Thoracic aorta (tissue), 2 donors: Measurements from ENCODE around the gene CTSC. TPM values are rescaled to one million over a fixed set of nuclear protein-coding genes. Genes with fewer than 3 reads are reported as not detected.

ENCODE experiments used
- ATAC-seq: fragments of 150-250 bp; one replicate; pipeline ENCODE4 v1.8.0; 2017; ENCODE audit warnings: low read depth; ENCODE audit not compliant: insufficient number of reproducible peaks, low FRiP score
- DNase-seq: peaks from one replicate; pipeline ENCODE4 v3.0.0-alpha.2; 2020; ENCODE audit warnings: low spot score
- H3K27ac ChIP-seq, 2 donors: fragments of 200-600 bp; sonication (generic); 1 replicate in 1 of 2; 2 replicates in 1 of 2; pipeline ENCODE4 v1.5.1; 2016; ENCODE audit warnings: mild to moderate bottlenecking in 2 of 2, moderate library complexity in 2 of 2
- H3K27me3 ChIP-seq: fragments of 200-600 bp; sonication (generic); replicated peaks from 2 replicates; pipeline ENCODE4 v1.6.0; 2016; ENCODE audit warnings: mild to moderate bottlenecking; ENCODE audit not compliant: insufficient read depth
- H3K36me3 ChIP-seq: fragments of 200-600 bp; sonication (generic); one replicate; pipeline ENCODE4 v1.5.1; 2016
- H3K4me1 ChIP-seq, 2 donors: fragments of 200-600 bp; sonication (generic); 1 replicate in 1 of 2; 2 replicates in 1 of 2; pipeline versions ENCODE4 v1.5.1 to v1.6.0; 2016; ENCODE audit warnings: low read depth in 2 of 2, mild to moderate bottlenecking in 1 of 2; ENCODE audit not compliant: control insufficient read depth in 1 of 2
- H3K4me3 ChIP-seq: fragments of 200-600 bp; sonication (generic); 2 replicates; pipeline ENCODE4 v1.5.1; 2016; ENCODE audit warnings: mild to moderate bottlenecking
- H3K9me3 ChIP-seq: fragments of 200-600 bp; sonication (generic); 2 replicates; pipeline ENCODE4 v1.5.1; 2016
- total RNA-seq, 2 donors: library from RNA; depleted of rRNA; stranded (reverse); fragments of >200 nt; gene quantifications; one replicate each; pipeline versions ENCODE4 v1.1.0 to v1.2.3, GENCODE V29; 2016
- TF ChIP-seq, protein P1 (sequence below): fragments of 200-600 bp; sonication (generic); IDR thresholded peaks from one replicate; pipeline ENCODE4 v1.5.1; 2019; ENCODE audit warnings: antibody characterized with exemption

Gene CTSC
- total RNA-seq, 2 donors from 2014 or later = 49.0 to 91.1 TPM

DNA sequence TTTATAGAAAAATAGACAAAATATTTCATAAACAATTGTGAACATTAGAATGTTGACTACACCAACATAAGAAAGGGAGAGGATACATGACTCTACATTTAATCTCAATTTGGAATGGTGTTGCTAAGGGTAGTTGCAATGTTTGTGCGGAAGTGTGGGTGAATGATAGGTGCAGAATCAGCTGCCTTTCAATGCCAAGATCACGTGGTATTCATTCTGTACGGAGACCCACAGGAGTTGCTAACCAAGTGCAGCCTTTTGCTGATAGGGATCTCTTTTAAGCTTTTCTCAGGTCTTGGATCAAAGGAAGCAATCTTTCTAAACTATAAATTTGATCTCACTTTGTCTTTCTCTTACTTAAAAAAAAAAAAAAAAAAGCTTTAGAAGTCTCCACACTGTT lies 29.8 kb upstream of the CTSC start:
- DNase-seq (no peak), ATAC-seq (no peak)
- Histone ChIP-seq H3K27me3 (no peaks in the 10 kb centered on the region), H3K4me3 (no peak overlapping the region), H3K27ac (no peak overlapping the region), H3K36me3 (no peaks in the 10 kb centered on the region), H3K9me3 (no peaks in the 10 kb centered on the region), H3K4me1 (no peaks in the 10 kb centered on the region)
- TF ChIP-seq, protein P1, sequence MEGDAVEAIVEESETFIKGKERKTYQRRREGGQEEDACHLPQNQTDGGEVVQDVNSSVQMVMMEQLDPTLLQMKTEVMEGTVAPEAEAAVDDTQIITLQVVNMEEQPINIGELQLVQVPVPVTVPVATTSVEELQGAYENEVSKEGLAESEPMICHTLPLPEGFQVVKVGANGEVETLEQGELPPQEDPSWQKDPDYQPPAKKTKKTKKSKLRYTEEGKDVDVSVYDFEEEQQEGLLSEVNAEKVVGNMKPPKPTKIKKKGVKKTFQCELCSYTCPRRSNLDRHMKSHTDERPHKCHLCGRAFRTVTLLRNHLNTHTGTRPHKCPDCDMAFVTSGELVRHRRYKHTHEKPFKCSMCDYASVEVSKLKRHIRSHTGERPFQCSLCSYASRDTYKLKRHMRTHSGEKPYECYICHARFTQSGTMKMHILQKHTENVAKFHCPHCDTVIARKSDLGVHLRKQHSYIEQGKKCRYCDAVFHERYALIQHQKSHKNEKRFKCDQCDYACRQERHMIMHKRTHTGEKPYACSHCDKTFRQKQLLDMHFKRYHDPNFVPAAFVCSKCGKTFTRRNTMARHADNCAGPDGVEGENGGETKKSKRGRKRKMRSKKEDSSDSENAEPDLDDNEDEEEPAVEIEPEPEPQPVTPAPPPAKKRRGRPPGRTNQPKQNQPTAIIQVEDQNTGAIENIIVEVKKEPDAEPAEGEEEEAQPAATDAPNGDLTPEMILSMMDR = no peak

DNA sequence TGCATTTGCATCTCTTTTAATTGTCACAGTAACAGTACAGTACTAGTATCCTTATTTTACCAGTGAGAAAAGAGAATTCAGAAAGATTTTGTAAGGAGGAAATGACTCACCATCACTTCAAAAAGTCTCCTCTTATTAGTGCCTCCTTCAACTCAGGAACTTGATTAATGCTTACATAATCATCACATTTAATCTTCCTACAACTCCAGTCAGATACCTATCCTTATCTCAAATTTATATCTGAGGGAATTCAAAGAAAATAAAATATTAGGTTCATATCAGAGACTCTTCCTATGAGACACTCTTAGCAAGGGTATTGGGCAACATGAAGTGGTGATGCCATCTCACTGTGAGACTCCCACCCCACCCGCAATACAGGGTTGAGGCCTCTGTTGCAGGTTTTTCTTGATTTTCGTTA lies 26.1 kb upstream of the CTSC start:
- H3K9me3 ChIP-seq = no peaks in the 10 kb centered on the region
- no peak overlapping the region for H3K4me3 ChIP-seq
- H3K27ac ChIP-seq = no peak overlapping the region
- no peaks in the 10 kb centered on the region for H3K27me3 ChIP-seq
- no peaks in the 10 kb centered on the region for H3K36me3 ChIP-seq
- ATAC-seq (no peak), DNase-seq (no peak)
- H3K4me1 ChIP-seq = no peaks in the 10 kb centered on the region
- TF ChIP-seq, protein P1 = no peak

DNA sequence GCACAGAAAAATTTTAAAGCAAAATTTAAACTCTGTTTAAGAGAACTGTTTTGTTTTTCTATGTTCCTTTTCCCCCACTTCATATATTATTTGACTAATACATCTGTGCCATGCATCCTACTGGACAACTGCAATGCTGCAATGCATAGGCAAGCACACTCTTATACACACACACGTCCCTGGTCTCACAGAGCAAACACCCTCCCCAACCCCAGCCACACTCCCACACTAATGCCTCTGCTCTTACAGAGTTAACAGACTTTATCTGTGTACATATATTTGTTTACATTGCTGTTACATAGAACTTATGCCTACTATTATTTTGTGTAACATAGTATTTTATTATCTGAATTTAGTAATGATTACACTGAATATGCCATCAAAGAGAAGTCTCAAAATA lies 25.5 kb upstream of the CTSC start:
- TF ChIP-seq, protein P1 = no peak
- no peak overlapping the region for H3K27ac ChIP-seq
- H3K27me3 ChIP-seq = no peaks in the 10 kb centered on the region
- H3K4me1 ChIP-seq = no peaks in the 10 kb centered on the region
- ATAC-seq = no peak
- H3K9me3 ChIP-seq = no peaks in the 10 kb centered on the region
- DNase-seq = no peak
- H3K36me3 ChIP-seq = no peaks in the 10 kb centered on the region
- H3K4me3 ChIP-seq = no peak overlapping the region

DNA sequence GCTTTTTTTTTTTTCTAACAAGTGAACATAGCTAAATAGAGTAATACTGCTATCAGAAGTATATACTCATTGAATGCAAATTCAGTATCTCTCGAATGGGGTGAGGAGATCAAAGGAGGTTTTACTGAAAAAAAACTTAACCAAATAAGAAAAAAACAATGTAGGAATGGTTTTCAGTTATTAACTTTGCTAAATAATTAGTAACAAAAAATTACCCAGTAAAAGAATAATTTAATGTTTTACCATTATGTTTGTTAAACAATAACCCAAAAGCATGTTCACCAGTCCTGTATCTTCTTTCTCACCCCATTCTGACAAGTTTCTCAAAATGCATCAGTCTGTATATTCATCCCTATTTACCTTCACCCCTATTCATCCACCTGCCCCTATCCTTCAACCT lies 22.6 kb upstream of the CTSC start:
- no peaks in the 10 kb centered on the region for H3K27me3 ChIP-seq
- DNase-seq = no peak
- TF ChIP-seq, protein P1 = no peak
- no peak for ATAC-seq
- H3K27ac ChIP-seq = no peak overlapping the region
- no peak overlapping the region for H3K4me3 ChIP-seq
- H3K36me3 ChIP-seq = no peaks in the 10 kb centered on the region
- H3K4me1 ChIP-seq = peaks cover 5% of the 10 kb centered on the region in 2 donors
- no peaks in the 10 kb centered on the region for H3K9me3 ChIP-seq

DNA sequence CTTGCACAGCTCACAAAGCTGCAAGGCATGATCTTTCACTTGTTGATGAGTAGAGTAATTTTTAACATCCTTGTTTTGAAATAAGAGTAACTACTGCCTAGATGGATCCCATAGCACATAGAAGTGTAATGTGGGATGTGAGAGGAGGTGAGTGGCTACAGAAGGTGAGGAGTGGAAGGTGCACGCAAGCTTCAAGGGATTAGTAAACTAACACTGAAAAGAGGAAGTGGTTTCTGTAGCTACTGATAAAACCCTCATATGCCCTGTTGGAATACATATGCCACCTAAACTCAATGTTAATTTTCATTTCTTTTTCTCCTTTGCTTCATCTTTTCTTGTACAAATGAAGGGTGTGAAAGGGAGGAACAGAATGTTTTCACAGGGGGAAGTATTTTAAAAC lies 22.0 kb upstream of the CTSC start:
- H3K4me1 ChIP-seq = peaks cover 5% of the 10 kb centered on the region in 2 donors
- no peaks in the 10 kb centered on the region for H3K9me3 ChIP-seq
- ATAC-seq = no peak
- DNase-seq = no peak
- H3K27me3 ChIP-seq = no peaks in the 10 kb centered on the region
- TF ChIP-seq, protein P1 = no peak
- H3K36me3 ChIP-seq = no peaks in the 10 kb centered on the region
- H3K27ac ChIP-seq = no peak overlapping the region
- no peak overlapping the region for H3K4me3 ChIP-seq
